ENCODE results near the gene SLC6A18.
A peak's percentile ranks its signal among the peaks of the same experiment; 100 is the strongest.
"Not testable (repeated sequence)": the region's sequence is repeated elsewhere in the genome, so short reads cannot be mapped to it uniquely, and the experiment has no call there.

Gene SLC6A18

GRCh38 chr5:1229023-1229422 is 3.8 kb downstream of the SLC6A18 start:
- not testable (repeated sequence) for FAIRE-seq; DNase-seq (ENCODE audit: low spot score)

- DNase-seq (ENCODE audit: low spot score) (no peak), FAIRE-seq (no peak)
Measured at GRCh38 chr5:1229822-1230221, 4.6 kb downstream of the SLC6A18 start.

- no peak for FAIRE-seq
Measured at GRCh38 chr5:1230551-1230950, 5.4 kb downstream of the SLC6A18 start.

GRCh38 chr5:1231354-1231905 is 6.2 kb downstream of the SLC6A18 start:
- DNase-seq (ENCODE audit: low spot score) (no peak), FAIRE-seq (no peak)

More at GRCh38 chr5:1230551-1230950, 5.4 kb downstream of the SLC6A18 start:
- no peak for DNase-seq (ENCODE audit: low spot score)

- peak; percentile 32 for FAIRE-seq
- no peak for DNase-seq (ENCODE audit: low spot score)
Measured at GRCh38 chr5:1232780-1233179, 7.6 kb downstream of the SLC6A18 start.

GRCh38 chr5:1235379-1235778 is 10.2 kb downstream of the SLC6A18 start:
- DNase-seq (ENCODE audit: low spot score) (no peak), FAIRE-seq (no peak)

- no peak for FAIRE-seq
- DNase-seq (ENCODE audit: low spot score): no peak
Measured at GRCh38 chr5:1235838-1236237, 10.7 kb downstream of the SLC6A18 start.

GRCh38 chr5:1239505-1240251 is 14.5 kb downstream of the SLC6A18 start:
- FAIRE-seq: no peak

GRCh38 chr5:1240496-1241260 is 15.5 kb downstream of the SLC6A18 start:
- DNase-seq (ENCODE audit: low spot score) (no peak), FAIRE-seq (peak; percentile 74)

More at GRCh38 chr5:1239505-1240251, 14.5 kb downstream of the SLC6A18 start:
- no peak for DNase-seq (ENCODE audit: low spot score)

- no peak for DNase-seq (ENCODE audit: low spot score)
- no peak for FAIRE-seq
Measured at GRCh38 chr5:1241509-1242080, 16.4 kb downstream of the SLC6A18 start.

- DNase-seq (ENCODE audit: low spot score) (no peak), FAIRE-seq (peak; percentile 71)
Measured at GRCh38 chr5:1242733-1243486, 17.7 kb downstream of the SLC6A18 start.

GRCh38 chr5:1243487-1244130 is 18.4 kb downstream of the SLC6A18 start:
- FAIRE-seq: peak; percentile 13
- no peak for DNase-seq (ENCODE audit: low spot score)

GRCh38 chr5:1244255-1244654 is 19.1 kb downstream of the SLC6A18 start:
- FAIRE-seq (no peak), DNase-seq (ENCODE audit: low spot score) (no peak)

GRCh38 chr5:1244976-1245375 is 19.8 kb downstream of the SLC6A18 start:
- FAIRE-seq: no peak

GRCh38 chr5:1245905-1246576 is 20.9 kb downstream of the SLC6A18 start:
- FAIRE-seq (no peak), DNase-seq (ENCODE audit: low spot score) (no peak)

More at GRCh38 chr5:1244976-1245375, 19.8 kb downstream of the SLC6A18 start:
- no peak for DNase-seq (ENCODE audit: low spot score)

GRCh38 chr5:1246711-1247431 is 21.7 kb downstream of the SLC6A18 start:
- FAIRE-seq: peak; percentile 76
- DNase-seq (ENCODE audit: low spot score): peak; percentile 82

GRCh38 chr5:1247811-1248210 is 22.6 kb downstream of the SLC6A18 start:
- FAIRE-seq (no peak), DNase-seq (ENCODE audit: low spot score) (no peak)

GRCh38 chr5:1249366-1250280 is 24.4 kb downstream of the SLC6A18 start:
- DNase-seq (ENCODE audit: low spot score) (no peak), FAIRE-seq (no peak)

Data from urothelium cell line (cell line).